ENCODE measurements around the gene KIF15. TPM values are rescaled to one million over a fixed set of nuclear protein-coding genes. Genes with fewer than 3 reads are reported as not detected.

Gene KIF15
- total RNA-seq, result 6.5 and 11.0 TPM in 2 replicates

GRCh38 chr3:44761424-44762169 is at the start of gene KIF15, which contains the start of gene KIAA1143:
TSS of gene KIF15 (plus strand) at chr3:44761794. CDS start at chr3:44761866, 72 bp downstream.
TSS of gene KIAA1143 (minus strand) at chr3:44761619. CDS start at chr3:44761602, 17 bp downstream.

GRCh38 chr3:44712455-44713075 is 49.0 kb upstream of the KIF15 start, which contains the start of gene ZNF502:
TSS of gene ZNF502 (plus strand) at chr3:44712660. CDS start at chr3:44720262, 7,602 bp downstream.

GRCh38 chr3:44729384-44729910 is 32.1 kb upstream of the KIF15 start, which contains the start of gene ZNF501:
TSS of gene ZNF501 (plus strand) at chr3:44729635. CDS start at chr3:44734422, 4,787 bp downstream.

GRCh38 chr3:44861412-44862225 is 100.0 kb downstream of the KIF15 start, which contains the start of gene TMEM42:
TSS of gene TMEM42 (plus strand) at chr3:44861912. CDS start at chr3:44861925, 13 bp downstream.

GRCh38 chr3:44874308-44874707 is 112.7 kb downstream of the KIF15 start, which contains the start of gene TGM4:
TSS of gene TGM4 (plus strand) at chr3:44874608. CDS start at chr3:44874679, 71 bp downstream.

Other genes with a start within 250 kb of the KIF15 start
- 5.2 and 5.7 TPM in 2 replicates for gene ZKSCAN7, start 206.6 kb upstream of the KIF15 start, total RNA-seq
- gene ZNF660, start 176.8 kb upstream of the KIF15 start, total RNA-seq, result 1.1 and 1.5 TPM in 2 replicates
- gene ZNF197, start 136.8 kb upstream of the KIF15 start, total RNA-seq, result 15.1 and 17.0 TPM in 2 replicates
- gene ZNF35, start 113.1 kb upstream of the KIF15 start, total RNA-seq, result 10.4 and 10.7 TPM in 2 replicates
- gene ZNF502, start 49.1 kb upstream of the KIF15 start, total RNA-seq, result 5.2 and 5.9 TPM in 2 replicates
- 6.1 and 7.3 TPM in 2 replicates for gene ZNF501, start 32.2 kb upstream of the KIF15 start, total RNA-seq
- gene KIAA1143, start 175 bp upstream of the KIF15 start, total RNA-seq, result 19.7 and 21.8 TPM in 2 replicates
- 20.5 and 22.3 TPM in 2 replicates for gene TMEM42, start 100.1 kb downstream of the KIF15 start, total RNA-seq
- gene TGM4, start 112.8 kb downstream of the KIF15 start, total RNA-seq, result 0.13 TPM in 1 of 2 replicates, not detected in the other
- 46.4 and 59.3 TPM in 2 replicates for gene ZDHHC3, start 214.4 kb downstream of the KIF15 start, total RNA-seq
- 51.1 and 51.3 TPM in 2 replicates for gene EXOSC7, start 214.4 kb downstream of the KIF15 start, total RNA-seq